Bone marrow (tissue), 2 donors: ENCODE data around the gene PPP2R2C.

Source experiments
- DNase-seq, 2 donors: peaks; one replicate each; lab custom pipeline; 2025; lab: John Stamatoyannopoulos, UW

PPP2R2C gene

GRCh38 chr4:6380746-6381410, 91.5 kb downstream of the PPP2R2C start:
- no peak for DNase-seq

- DNase-seq, result no peak
Observed at GRCh38 chr4:6379767-6380745, 92.4 kb downstream of the PPP2R2C start.

- no peak for DNase-seq
Observed at GRCh38 chr4:6378493-6379445, 93.6 kb downstream of the PPP2R2C start.

- no peak for DNase-seq
Observed at GRCh38 chr4:6377626-6378492, 94.6 kb downstream of the PPP2R2C start.

GRCh38 chr4:6375620-6376295, 96.7 kb downstream of the PPP2R2C start:
- DNase-seq, result no peak

- no peak for DNase-seq
Observed at GRCh38 chr4:6374575-6374974, 97.8 kb downstream of the PPP2R2C start.

- DNase-seq, result no peak
Observed at GRCh38 chr4:6373541-6374410, 98.6 kb downstream of the PPP2R2C start.

GRCh38 chr4:6372649-6373525, 99.5 kb downstream of the PPP2R2C start:
- DNase-seq, result no peak

GRCh38 chr4:6371812-6372211, 100.6 kb downstream of the PPP2R2C start:
- DNase-seq, result no peak

GRCh38 chr4:6371271-6371670, 101.1 kb downstream of the PPP2R2C start:
- DNase-seq, result no peak

GRCh38 chr4:6369924-6370645, 102.3 kb downstream of the PPP2R2C start:
- DNase-seq, result no peak

- no peak for DNase-seq
Observed at GRCh38 chr4:6369511-6369910, 102.9 kb downstream of the PPP2R2C start.

GRCh38 chr4:6369035-6369434, 103.4 kb downstream of the PPP2R2C start:
- DNase-seq, result no peak

- no peak for DNase-seq
Observed at GRCh38 chr4:6368601-6369000, 103.8 kb downstream of the PPP2R2C start.

GRCh38 chr4:6368096-6368495, 104.3 kb downstream of the PPP2R2C start:
- no peak for DNase-seq

- DNase-seq, result no peak
Observed at GRCh38 chr4:6367371-6367851, 105.0 kb downstream of the PPP2R2C start.

GRCh38 chr4:6366581-6366980, 105.8 kb downstream of the PPP2R2C start:
- DNase-seq, result no peak
